HepG2 (cell line): Measurements from ENCODE around the gene NAPB. TPM values are rescaled to one million over a fixed set of nuclear protein-coding genes. Genes with fewer than 3 reads are reported as not detected.

Source experiments
- ARNTL ChIP-seq: sonication (generic); formaldehyde crosslinking; IDR thresholded peaks from 2 replicates; pipeline ENCODE4 v1.4.0; 2020; ENCODE audit warnings: mild to moderate bottlenecking, missing genetic modification reagents
- CEBPG ChIP-seq: IDR thresholded peaks from 2 replicates; pipeline ENCODE4 v1.6.1; 2016
- CHD4 ChIP-seq: fragments of 200-600 bp; sonication (generic); IDR thresholded peaks from 2 replicates; pipeline ENCODE4 v1.7.0; 2017; ENCODE audit warnings: mild to moderate bottlenecking, low read length, borderline replicate concordance
- EHMT2 ChIP-seq: fragments of 200-600 bp; sonication (generic); IDR thresholded peaks from 2 replicates; pipeline ENCODE4 v1.7.0; 2017; ENCODE audit warnings: antibody characterized with exemption, low read depth, low read length, borderline replicate concordance
- GFI1 ChIP-seq: sonication (generic); formaldehyde crosslinking; IDR thresholded peaks from 2 replicates; pipeline ENCODE4 v1.5.0; 2020; ENCODE audit warnings: missing genetic modification reagents, mild to moderate bottlenecking, borderline replicate concordance
- GZF1 ChIP-seq: sonication (generic); formaldehyde crosslinking; IDR thresholded peaks from 2 replicates; pipeline ENCODE4 v1.5.1; 2020; ENCODE audit warnings: mild to moderate bottlenecking, missing genetic modification reagents
- IRX3 ChIP-seq: sonication (generic); formaldehyde crosslinking; IDR thresholded peaks from 2 replicates; pipeline ENCODE4 v1.8.1; 2023; ENCODE audit warnings: mild to moderate bottlenecking, low read depth, missing genetic modification reagents, borderline replicate concordance
- JUNB ChIP-seq: sonication (generic); formaldehyde crosslinking; IDR thresholded peaks from 2 replicates; pipeline ENCODE4 v1.8.0; 2022; ENCODE audit warnings: missing genetic modification reagents, mild to moderate bottlenecking, borderline replicate concordance
- NFIC ChIP-seq: IDR thresholded peaks from 2 replicates; pipeline ENCODE4 v1.6.1; 2012; ENCODE audit warnings: mild to moderate bottlenecking, low read length, inconsistent platforms
- NFKBIZ ChIP-seq: IDR thresholded peaks from 2 replicates; pipeline ENCODE4 v1.6.1; 2018; ENCODE audit warnings: missing genetic modification reagents, missing compliant biosample characterization
- POLR2A ChIP-seq, 2 experiments: IDR thresholded peaks; 2 replicates each; pipeline ENCODE4 v1.6.1; 2011; ENCODE audit warnings: low read depth in 2 of 2, low read length in 2 of 2, mild to moderate bottlenecking in 1 of 2, moderate library complexity in 1 of 2; ENCODE audit not compliant: insufficient read depth in 1 of 2
- PPARG ChIP-seq: conservative IDR thresholded peaks from 2 replicates; pipeline ENCODE4 v1.6.1; 2016; ENCODE audit warnings: missing biosample characterization, missing genetic modification reagents
- ZBTB21 ChIP-seq: sonication (generic); formaldehyde crosslinking; IDR thresholded peaks from 2 replicates; pipeline ENCODE4 v1.4.0; 2020; ENCODE audit warnings: missing genetic modification reagents
- ZBTB43 ChIP-seq: sonication (generic); formaldehyde crosslinking; conservative IDR thresholded peaks from 2 replicates; pipeline ENCODE4 v1.4.0; 2020; ENCODE audit warnings: missing genetic modification reagents
- ZFY ChIP-seq: sonication (generic); formaldehyde crosslinking; IDR thresholded peaks from 2 replicates; pipeline ENCODE4 v1.4.0; 2020; ENCODE audit warnings: missing genetic modification reagents
- ZKSCAN8 ChIP-seq: IDR thresholded peaks from 2 replicates; pipeline ENCODE4 v1.6.1; 2016; ENCODE audit warnings: borderline replicate concordance, missing genetic modification reagents, missing compliant biosample characterization
- ZNF432 ChIP-seq: sonication (generic); formaldehyde crosslinking; IDR thresholded peaks from 2 replicates; pipeline ENCODE4 v1.5.0; 2020; ENCODE audit warnings: missing genetic modification reagents, mild to moderate bottlenecking, borderline replicate concordance
- ZNF501 ChIP-seq: sonication (generic); formaldehyde crosslinking; IDR thresholded peaks from 2 replicates; pipeline ENCODE4 v1.5.1; 2020; ENCODE audit warnings: mild to moderate bottlenecking, moderate library complexity, missing genetic modification reagents
- ZNF589 ChIP-seq: sonication (generic); formaldehyde crosslinking; conservative IDR thresholded peaks from 2 replicates; pipeline ENCODE4 v1.8.0; 2022; ENCODE audit warnings: mild to moderate bottlenecking, moderate library complexity, missing genetic modification reagents
- ZSCAN30 ChIP-seq: sonication (generic); formaldehyde crosslinking; IDR thresholded peaks from 2 replicates; pipeline ENCODE4 v1.5.0; 2020; ENCODE audit warnings: mild to moderate bottlenecking, missing genetic modification reagents
- polyA plus RNA-seq, 8 experiments: library from polyadenylated mRNA; depleted of rRNA in 3 of 8; stranded (reverse) in 7 of 8; unstranded in 1 of 8; fragments of >200 nt; fragmentation: Illumina TruSeq in 4 of 8; extraction: Trizol in 4 of 8; gene quantifications; 2 replicates each; pipeline versions ENCODE4 v1.2.1 to v1.2.3, GENCODE V29; 2011 to 2016; ENCODE audit warnings: low read depth in 4 of 8, missing spikeins in 1 of 8, mixed read lengths in 1 of 8; ENCODE audit not compliant: insufficient read depth in 1 of 8
- total RNA-seq, 5 experiments: library from RNA; depleted of rRNA; stranded (reverse); fragments of >200 nt; fragmentation: Illumina TruSeq; extraction: Trizol; gene quantifications; 2 replicates each; pipeline ENCODE4 v1.2.3, GENCODE V29; 2016; ENCODE audit warnings: low read depth in 1 of 5
- TF ChIP-seq, protein P1 (sequence below): sonication (generic); formaldehyde crosslinking; IDR thresholded peaks from 2 replicates; pipeline ENCODE4 v1.4.0; 2020; ENCODE audit warnings: missing genetic modification reagents, mild to moderate bottlenecking, borderline replicate concordance
- TF ChIP-seq, protein P2 (sequence below): sonication (generic); formaldehyde crosslinking; conservative IDR thresholded peaks from 2 replicates; pipeline ENCODE4 v1.5.0; 2020; ENCODE audit warnings: missing genetic modification reagents

NAPB gene
- total and polyA plus RNA-seq, 2 of the 13 experiments (the other 11 are each of a cell fraction or from before 2014, with no cell fraction given): 15.2 to 16.1 TPM

- TF ChIP-seq, protein P1, sequence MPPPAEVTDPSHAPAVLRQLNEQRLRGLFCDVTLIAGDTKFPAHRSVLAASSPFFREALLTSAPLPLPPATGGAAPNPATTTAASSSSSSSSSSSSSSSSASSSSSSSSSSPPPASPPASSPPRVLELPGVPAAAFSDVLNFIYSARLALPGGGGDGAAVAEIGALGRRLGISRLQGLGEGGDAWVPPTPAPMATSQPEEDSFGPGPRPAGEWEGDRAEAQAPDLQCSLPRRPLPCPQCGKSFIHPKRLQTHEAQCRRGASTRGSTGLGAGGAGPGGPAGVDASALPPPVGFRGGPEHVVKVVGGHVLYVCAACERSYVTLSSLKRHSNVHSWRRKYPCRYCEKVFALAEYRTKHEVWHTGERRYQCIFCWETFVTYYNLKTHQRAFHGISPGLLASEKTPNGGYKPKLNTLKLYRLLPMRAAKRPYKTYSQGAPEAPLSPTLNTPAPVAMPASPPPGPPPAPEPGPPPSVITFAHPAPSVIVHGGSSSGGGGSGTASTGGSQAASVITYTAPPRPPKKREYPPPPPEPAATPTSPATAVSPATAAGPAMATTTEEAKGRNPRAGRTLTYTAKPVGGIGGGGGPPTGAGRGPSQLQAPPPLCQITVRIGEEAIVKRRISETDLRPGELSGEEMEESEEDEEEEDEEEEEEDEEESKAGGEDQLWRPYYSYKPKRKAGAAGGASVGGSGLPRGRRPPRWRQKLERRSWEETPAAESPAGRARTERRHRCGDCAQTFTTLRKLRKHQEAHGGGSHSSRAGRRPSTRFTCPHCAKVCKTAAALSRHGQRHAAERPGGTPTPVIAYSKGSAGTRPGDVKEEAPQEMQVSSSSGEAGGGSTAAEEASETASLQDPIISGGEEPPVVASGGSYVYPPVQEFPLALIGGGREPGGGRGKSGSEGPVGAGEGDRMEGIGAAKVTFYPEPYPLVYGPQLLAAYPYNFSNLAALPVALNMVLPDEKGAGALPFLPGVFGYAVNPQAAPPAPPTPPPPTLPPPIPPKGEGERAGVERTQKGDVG (CRISPR knock-in tag): no peak
- TF ChIP-seq NFKBIZ (CRISPR knock-in tag) (no peak; the same call in 1 of the 2 replicates), GZF1 (CRISPR knock-in tag) (no peak), ZNF501 (CRISPR knock-in tag) (peak; percentile 85; the same call in 1 of the 2 replicates), GFI1 (CRISPR knock-in tag) (peak; percentile 54; the same call in 1 of the 2 replicates), POLR2A (IDR thresholded peaks at IDR 0.05; ENCODE audit: insufficient read depth in 1 of 2, low read depth in 2 of 2, low read length in 2 of 2) (0 out of 4 replicates have a peak, but pooled peaks of 1 of the 2 experiments have one; percentile 43), ZNF589 (CRISPR knock-in tag) (no peak), PPARG (CRISPR knock-in tag) (no peak), NFIC (peak; percentile 66), ZFY (CRISPR knock-in tag) (peak; percentile 66), ARNTL (CRISPR knock-in tag) (no peak), ZBTB43 (CRISPR knock-in tag) (peak; percentile 57), ZKSCAN8 (no peak), CHD4 (no peak), ZNF432 (CRISPR knock-in tag) (no peak), JUNB (no peak), IRX3 (CRISPR knock-in tag) (no peak), ZBTB21 (CRISPR knock-in tag) (no peak), EHMT2 (no peak), ZSCAN30 (CRISPR knock-in tag) (peak; percentile 58; the same call in 1 of the 2 replicates), CEBPG (CRISPR knock-in tag) (peak; percentile 29; the same call in 1 of the 2 replicates)
- TF ChIP-seq, protein P2, sequence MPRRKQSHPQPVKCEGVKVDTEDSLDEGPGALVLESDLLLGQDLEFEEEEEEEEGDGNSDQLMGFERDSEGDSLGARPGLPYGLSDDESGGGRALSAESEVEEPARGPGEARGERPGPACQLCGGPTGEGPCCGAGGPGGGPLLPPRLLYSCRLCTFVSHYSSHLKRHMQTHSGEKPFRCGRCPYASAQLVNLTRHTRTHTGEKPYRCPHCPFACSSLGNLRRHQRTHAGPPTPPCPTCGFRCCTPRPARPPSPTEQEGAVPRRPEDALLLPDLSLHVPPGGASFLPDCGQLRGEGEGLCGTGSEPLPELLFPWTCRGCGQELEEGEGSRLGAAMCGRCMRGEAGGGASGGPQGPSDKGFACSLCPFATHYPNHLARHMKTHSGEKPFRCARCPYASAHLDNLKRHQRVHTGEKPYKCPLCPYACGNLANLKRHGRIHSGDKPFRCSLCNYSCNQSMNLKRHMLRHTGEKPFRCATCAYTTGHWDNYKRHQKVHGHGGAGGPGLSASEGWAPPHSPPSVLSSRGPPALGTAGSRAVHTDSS (CRISPR knock-in tag): no peak
Measured at GRCh38 chr20:23435626-23436539, 14.6 kb upstream of the NAPB start (continued).
